Endothelial cell (in vitro differentiated cells): ENCODE measurements around the gene GADL1. TPM values are rescaled to one million over a fixed set of nuclear protein-coding genes. Genes with fewer than 3 reads are reported as not detected.

ENCODE experiments used
- DNase-seq: peaks from one replicate; pipeline ENCODE4 v3.0.0; 2021; ENCODE audit warnings: low spot score
- H3K27ac Mint-ChIP-seq: one replicate; pipeline ENCODE4 v1.8.0; 2021; ENCODE audit warnings: mixed read lengths, inconsistent platforms; ENCODE audit not compliant: unreplicated experiment
- H3K27me3 Mint-ChIP-seq: one replicate; pipeline ENCODE4 v1.8.0; 2021; ENCODE audit warnings: mild to moderate bottlenecking, moderate library complexity, mixed read lengths, inconsistent platforms; ENCODE audit not compliant: unreplicated experiment
- H3K36me3 Mint-ChIP-seq: one replicate; pipeline ENCODE4 v1.8.0; 2021; ENCODE audit warnings: mild to moderate bottlenecking, low read depth, mixed read lengths, inconsistent platforms; ENCODE audit not compliant: unreplicated experiment
- H3K4me1 Mint-ChIP-seq: one replicate; pipeline ENCODE4 v1.8.0; 2021; ENCODE audit warnings: mild to moderate bottlenecking, mixed read lengths, inconsistent platforms; ENCODE audit not compliant: unreplicated experiment
- H3K4me3 Mint-ChIP-seq: one replicate; pipeline ENCODE4 v1.8.0; 2021; ENCODE audit warnings: mild to moderate bottlenecking, mixed read lengths, inconsistent platforms; ENCODE audit not compliant: unreplicated experiment
- H3K9me3 Mint-ChIP-seq: one replicate; pipeline ENCODE4 v1.8.0; 2021; ENCODE audit warnings: mixed read lengths, inconsistent platforms; ENCODE audit not compliant: unreplicated experiment
- CTCF ChIP-seq: fragments of 200-600 bp; sonication (generic); IDR thresholded peaks from one replicate; pipeline ENCODE4 v1.5.0; 2021; ENCODE audit warnings: antibody characterized with exemption; ENCODE audit not compliant: unreplicated experiment
- total RNA-seq: library from RNA; stranded (reverse); fragmentation: NEBNext Ultra II Directional; extraction: Animal tissue kit (Norgen Biotek cat#: 25700); gene quantifications from one replicate; pipeline ENCODE4 v1.2.1, GENCODE V29; 2021; ENCODE audit not compliant: unreplicated experiment

GADL1 gene
- total RNA-seq, 1 donor from 2014 or later: not detected

GRCh38 chr3:30845606-30846005, 48.9 kb downstream of the GADL1 start:
- Mint-ChIP-seq H3K9me3 (no peaks in the 10 kb centered on the region), H3K27me3 (no peaks in the 10 kb centered on the region), H3K27ac (no peak overlapping the region), H3K4me1 (no peaks in the 10 kb centered on the region), H3K4me3 (no peak overlapping the region), H3K36me3 (no peaks in the 10 kb centered on the region)
- no peak for DNase-seq
- no peak for TF ChIP-seq CTCF

- Mint-ChIP-seq H3K27me3 (no peaks in the 10 kb centered on the region), H3K4me3 (no peak overlapping the region), H3K27ac (no peak overlapping the region), H3K4me1 (no peaks in the 10 kb centered on the region), H3K9me3 (no peaks in the 10 kb centered on the region), H3K36me3 (no peaks in the 10 kb centered on the region)
- no peak for DNase-seq
- TF ChIP-seq CTCF: no peak
These were observed 50.6 kb downstream of the GADL1 start for GRCh38 chr3:30843877-30844276.

- no peak for DNase-seq
- Mint-ChIP-seq H3K27me3 (no peaks in the 10 kb centered on the region), H3K9me3 (no peaks in the 10 kb centered on the region), H3K4me1 (peaks cover 7% of the 10 kb centered on the region), H3K36me3 (no peaks in the 10 kb centered on the region), H3K4me3 (no peak overlapping the region), H3K27ac (no peak overlapping the region)
- no peak for TF ChIP-seq CTCF
These were observed 58.3 kb downstream of the GADL1 start for GRCh38 chr3:30836141-30836540.

GRCh38 chr3:30835667-30836066, 58.8 kb downstream of the GADL1 start:
- DNase-seq: no peak
- TF ChIP-seq CTCF: no peak
- Mint-ChIP-seq H3K27ac (no peak overlapping the region), H3K4me1 (peaks cover 7% of the 10 kb centered on the region), H3K4me3 (no peak overlapping the region), H3K36me3 (no peaks in the 10 kb centered on the region), H3K9me3 (no peaks in the 10 kb centered on the region), H3K27me3 (no peaks in the 10 kb centered on the region)

GRCh38 chr3:30832961-30833575, 61.4 kb downstream of the GADL1 start:
- H3K27ac Mint-ChIP-seq: no peak overlapping the region
- no peaks in the 10 kb centered on the region for H3K9me3 Mint-ChIP-seq
- DNase-seq: no peak
- no peak overlapping the region for H3K4me3 Mint-ChIP-seq
- H3K36me3 Mint-ChIP-seq: no peaks in the 10 kb centered on the region
- no peak for TF ChIP-seq CTCF
- H3K27me3 Mint-ChIP-seq: no peaks in the 10 kb centered on the region
- peaks cover 7% of the 10 kb centered on the region for H3K4me1 Mint-ChIP-seq
